HepG2 (cell line): ENCODE measurements around the gene POLR2H. TPM values are rescaled to one million over a fixed set of nuclear protein-coding genes. Genes with fewer than 3 reads are reported as not detected.

Source experiments
- KDM2A ChIP-seq: sonication (generic); formaldehyde crosslinking; IDR thresholded peaks from 2 replicates; pipeline ENCODE4 v1.4.0; 2020; ENCODE audit warnings: low read depth, missing genetic modification reagents, borderline replicate concordance
- PAF1 ChIP-seq: IDR thresholded peaks from 2 replicates; pipeline ENCODE4 v1.6.1; 2016; ENCODE audit warnings: missing genetic modification reagents, missing compliant biosample characterization
- POLR2G ChIP-seq: fragments of 200-400 bp; formaldehyde crosslinking; IDR thresholded peaks from 2 replicates; pipeline ENCODE4 v1.6.1; 2018; ENCODE audit warnings: mild to moderate bottlenecking, low read depth, low read length, moderate library complexity
- PTBP1 ChIP-seq: fragments of 200-400 bp; formaldehyde crosslinking; IDR thresholded peaks from 2 replicates; pipeline ENCODE4 v1.6.1; 2018; ENCODE audit warnings: low read length, low read depth; ENCODE audit not compliant: poor library complexity, severe bottlenecking
- RCOR2 ChIP-seq: IDR thresholded peaks from 2 replicates; pipeline ENCODE4 v1.6.1; 2016; ENCODE audit warnings: missing biosample characterization, missing genetic modification reagents
- RERE ChIP-seq: IDR thresholded peaks from 2 replicates; pipeline ENCODE4 v1.6.1; 2016; ENCODE audit warnings: low read depth, missing genetic modification reagents, missing compliant biosample characterization
- ZFP91 ChIP-seq: sonication (generic); formaldehyde crosslinking; IDR thresholded peaks from 2 replicates; pipeline ENCODE4 v1.9.0; 2022; ENCODE audit warnings: missing genetic modification reagents, mild to moderate bottlenecking, borderline replicate concordance
- ZNF318 ChIP-seq: sonication (generic); formaldehyde crosslinking; IDR thresholded peaks from 2 replicates; pipeline ENCODE4 v1.4.0; 2020; ENCODE audit warnings: mild to moderate bottlenecking, missing genetic modification reagents
- ZNF607 ChIP-seq: sonication (generic); formaldehyde crosslinking; IDR thresholded peaks from 2 replicates; pipeline ENCODE4 v1.5.1; 2020; ENCODE audit warnings: missing genetic modification reagents, mild to moderate bottlenecking, borderline replicate concordance
- ZNF883 ChIP-seq: sonication (generic); formaldehyde crosslinking; IDR thresholded peaks from 2 replicates; pipeline ENCODE4 v1.5.1; 2020; ENCODE audit warnings: mild to moderate bottlenecking, missing genetic modification reagents; ENCODE audit errors: not compliant biosample characterization
- polyA plus RNA-seq, 8 experiments: library from polyadenylated mRNA; depleted of rRNA in 3 of 8; stranded (reverse) in 7 of 8; unstranded in 1 of 8; fragments of >200 nt; fragmentation: Illumina TruSeq in 4 of 8; extraction: Trizol in 4 of 8; gene quantifications; 2 replicates each; pipeline versions ENCODE4 v1.2.1 to v1.2.3, GENCODE V29; 2011 to 2016; ENCODE audit warnings: low read depth in 4 of 8, missing spikeins in 1 of 8, mixed read lengths in 1 of 8; ENCODE audit not compliant: insufficient read depth in 1 of 8
- total RNA-seq, 5 experiments: library from RNA; depleted of rRNA; stranded (reverse); fragments of >200 nt; fragmentation: Illumina TruSeq; extraction: Trizol; gene quantifications; 2 replicates each; pipeline ENCODE4 v1.2.3, GENCODE V29; 2016; ENCODE audit warnings: low read depth in 1 of 5
- TF ChIP-seq, protein P1 (sequence below): sonication (generic); formaldehyde crosslinking; IDR thresholded peaks from 2 replicates; pipeline ENCODE4 v1.5.0; 2020; ENCODE audit warnings: missing genetic modification reagents, mild to moderate bottlenecking, borderline replicate concordance

POLR2H gene
- total and polyA plus RNA-seq, 2 of the 13 experiments (the other 11 are each of a cell fraction or from before 2014, with no cell fraction given): 118 to 194 TPM

- TF ChIP-seq ZFP91 (CRISPR knock-in tag) (peak; percentile 92), KDM2A (CRISPR knock-in tag) (peak; percentile 99), RERE (CRISPR knock-in tag) (0 out of 2 replicates have a peak, but pooled peaks have one; percentile 39), PAF1 (CRISPR knock-in tag) (peak; percentile 93), ZNF607 (CRISPR knock-in tag) (peak; percentile 90; the same call in 1 of the 2 replicates), RCOR2 (CRISPR knock-in tag) (no peak), ZNF318 (CRISPR knock-in tag) (peak; percentile 56; the same call in 1 of the 2 replicates), ZNF883 (CRISPR knock-in tag) (peak; percentile 42), POLR2G (peak; percentile 90), PTBP1 (no peak)
- TF ChIP-seq, protein P1, sequence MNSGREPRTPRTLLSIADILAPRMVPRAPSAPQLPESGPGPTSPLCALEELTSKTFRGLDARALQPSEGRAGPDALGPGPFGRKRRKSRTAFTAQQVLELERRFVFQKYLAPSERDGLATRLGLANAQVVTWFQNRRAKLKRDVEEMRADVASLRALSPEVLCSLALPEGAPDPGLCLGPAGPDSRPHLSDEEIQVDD (CRISPR knock-in tag): no peak
These were observed 1.4 kb downstream of the POLR2H start (continued) for GRCh38 chr3:184362668-184363546.
